GM21717 (cell line): ENCODE results near the gene RFTN1.

ENCODE experiments used
- ATAC-seq: cut with Tn5 transposase; IDR thresholded peaks from one replicate; pipeline ENCODE4 v1.9.1; 2021; ENCODE audit warnings: mild to moderate bottlenecking, moderate library complexity; ENCODE audit not compliant: unreplicated experiment

The RFTN1 gene, protein sequence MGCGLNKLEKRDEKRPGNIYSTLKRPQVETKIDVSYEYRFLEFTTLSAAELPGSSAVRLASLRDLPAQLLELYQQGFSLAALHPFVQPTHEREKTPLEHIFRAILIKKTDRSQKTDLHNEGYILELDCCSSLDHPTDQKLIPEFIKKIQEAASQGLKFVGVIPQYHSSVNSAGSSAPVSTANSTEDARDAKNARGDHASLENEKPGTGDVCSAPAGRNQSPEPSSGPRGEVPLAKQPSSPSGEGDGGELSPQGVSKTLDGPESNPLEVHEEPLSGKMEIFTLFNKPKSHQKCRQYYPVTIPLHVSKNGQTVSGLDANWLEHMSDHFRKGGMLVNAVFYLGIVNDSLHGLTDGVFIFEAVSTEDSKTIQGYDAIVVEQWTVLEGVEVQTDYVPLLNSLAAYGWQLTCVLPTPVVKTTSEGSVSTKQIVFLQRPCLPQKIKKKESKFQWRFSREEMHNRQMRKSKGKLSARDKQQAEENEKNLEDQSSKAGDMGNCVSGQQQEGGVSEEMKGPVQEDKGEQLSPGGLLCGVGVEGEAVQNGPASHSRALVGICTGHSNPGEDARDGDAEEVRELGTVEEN

DNA sequence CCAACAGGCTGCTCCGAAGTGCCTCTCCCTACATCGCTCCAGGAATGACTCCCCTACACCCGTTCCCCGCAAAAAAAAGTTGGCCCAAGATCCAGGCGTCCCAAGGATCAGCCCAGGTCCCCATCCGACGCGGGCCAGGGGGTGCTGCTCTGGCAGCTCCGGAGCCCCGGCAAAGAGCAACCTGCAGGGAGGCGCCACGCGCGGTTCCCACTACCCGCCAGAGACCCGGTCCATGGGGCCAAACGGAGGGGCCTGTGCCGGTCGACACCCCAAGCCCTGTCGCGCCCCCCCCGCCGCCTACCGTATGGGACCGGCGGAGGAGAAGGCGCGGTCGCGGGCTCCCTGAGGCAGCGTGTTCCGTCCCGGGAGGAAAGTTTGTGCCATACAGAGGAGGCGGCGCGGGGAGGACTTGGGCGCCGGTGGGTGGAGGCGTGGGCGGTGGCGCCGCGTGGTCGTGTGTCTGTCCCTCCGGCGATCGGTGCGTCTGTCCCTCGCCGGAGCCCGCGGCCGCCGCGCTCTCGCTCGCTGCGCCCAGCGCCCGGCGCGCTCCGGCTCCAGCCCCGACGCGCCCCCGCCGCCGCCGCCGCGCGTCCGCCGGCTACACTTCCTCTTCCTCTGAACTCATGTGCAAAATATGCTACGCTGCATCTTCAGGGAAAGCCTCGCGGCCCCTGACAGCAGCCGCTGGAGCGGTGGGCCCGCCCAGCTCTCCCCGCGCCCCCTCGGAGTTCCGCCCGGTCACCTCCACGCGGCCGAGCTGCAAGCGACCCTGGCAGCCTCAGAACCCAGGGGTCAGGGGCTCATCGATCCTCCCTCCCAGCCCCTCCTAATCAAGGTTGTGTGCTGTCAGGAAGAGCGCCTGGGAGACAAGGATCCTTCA, at the start of gene RFTN1:
Gene RFTN1, minus strand, starts transcription at position 559 of the 880 bp plus-strand sequence. CDS start 19,830 bp downstream, outside the sequence.
- ATAC-seq = no peak

DNA sequence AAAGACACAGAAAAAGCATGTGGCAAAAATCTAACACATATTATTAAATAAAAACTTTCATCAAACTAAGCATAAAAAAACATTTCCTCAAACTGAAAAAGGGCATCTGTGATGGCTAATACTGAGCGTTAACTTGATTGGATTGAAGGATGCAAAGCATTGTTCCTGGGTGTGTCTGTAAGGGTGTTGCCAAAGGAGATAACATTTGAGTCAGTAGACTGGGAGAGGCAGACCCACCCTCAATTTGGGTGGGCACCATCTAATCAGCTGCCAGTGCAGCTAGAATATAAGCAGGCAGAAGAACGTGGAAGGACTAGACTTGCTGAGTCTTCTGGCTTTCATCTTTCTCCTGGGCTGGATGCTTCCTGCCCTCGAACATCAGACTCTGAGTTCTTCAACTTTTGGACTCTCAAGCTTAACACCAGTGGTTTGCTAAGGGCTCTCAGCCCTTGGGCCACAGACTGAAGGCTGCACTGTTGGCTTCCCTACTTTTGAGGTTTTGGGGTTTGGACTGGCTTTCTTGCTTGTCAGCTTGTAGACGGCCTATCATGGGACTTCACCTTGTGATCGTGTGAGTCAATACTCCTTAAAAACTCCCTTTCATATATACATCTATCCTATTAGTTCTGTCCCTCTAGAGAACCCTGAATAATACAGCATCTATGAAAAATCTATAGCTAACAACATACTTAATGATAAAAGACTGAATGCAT, 46.3 kb upstream of the RFTN1 start:
- no peak for ATAC-seq

DNA sequence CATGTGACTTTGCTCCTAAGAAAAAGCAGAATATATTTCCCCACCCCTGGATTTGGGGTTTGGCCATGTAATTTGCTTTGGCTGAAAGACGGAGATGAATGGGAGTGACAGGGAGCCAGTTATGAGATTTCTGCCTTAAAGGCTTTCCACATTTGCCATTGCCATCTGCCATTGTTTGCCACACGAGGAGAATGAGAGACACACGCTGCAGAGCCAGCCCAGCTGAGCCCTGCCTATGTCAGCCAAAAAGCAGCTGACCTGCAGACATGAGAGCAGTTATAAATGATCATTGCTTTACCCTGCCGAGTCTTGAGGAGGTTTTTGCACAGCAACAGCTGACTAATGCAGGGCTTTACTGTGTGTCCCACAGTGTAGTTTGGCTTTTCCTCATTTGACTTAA, 40.6 kb upstream of the RFTN1 start:
- no peak for ATAC-seq

DNA sequence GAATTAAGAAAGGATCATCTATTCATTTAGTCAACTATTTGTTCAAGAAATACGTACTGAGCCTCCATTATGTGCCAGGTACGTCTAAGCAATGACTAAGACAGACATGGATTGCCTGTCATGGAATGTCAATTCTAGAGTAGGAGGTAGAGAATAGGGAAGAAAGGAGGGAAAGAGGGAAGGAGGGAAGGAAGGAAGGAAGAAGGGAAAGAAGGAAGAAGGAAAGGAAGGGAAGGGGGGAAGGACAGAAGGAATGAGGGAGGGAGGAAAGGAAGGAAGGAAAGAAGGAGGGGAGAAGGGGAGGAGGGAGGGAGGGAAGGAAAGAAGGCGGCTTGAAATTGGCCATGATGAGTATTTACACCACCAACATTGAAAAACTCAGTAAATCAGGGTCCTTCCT, 39.3 kb upstream of the RFTN1 start:
- no peak for ATAC-seq

DNA sequence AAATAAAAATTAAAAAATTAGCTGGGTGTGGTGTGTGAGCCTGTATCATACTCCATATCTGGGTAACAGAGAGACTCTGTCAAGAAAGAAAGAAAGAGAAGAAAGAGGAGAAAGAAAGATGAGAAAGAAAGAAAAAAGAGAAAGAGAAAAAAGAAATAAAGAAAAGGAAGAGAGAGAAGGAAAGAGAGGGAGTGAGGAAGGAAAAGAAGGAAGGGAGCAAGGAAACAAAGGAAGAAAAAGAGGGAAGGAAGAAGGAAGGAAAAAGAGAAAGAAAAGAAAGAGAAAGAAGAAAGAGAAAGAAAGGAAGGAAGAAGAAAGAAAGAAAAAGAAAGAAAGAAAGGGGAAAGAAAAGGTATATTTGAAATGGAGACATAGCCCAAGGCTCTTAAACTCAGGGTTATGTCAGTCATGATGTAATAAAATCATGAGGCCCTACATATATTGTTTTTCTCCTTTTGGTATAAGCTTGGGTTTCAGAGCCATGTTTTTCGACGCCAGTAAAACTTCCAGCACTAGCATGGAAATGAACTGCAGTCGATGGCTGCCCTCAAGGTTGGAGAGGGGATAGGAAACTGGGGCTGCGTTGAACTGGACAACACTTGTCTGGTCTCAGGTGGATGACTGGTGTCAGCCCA, 38.0 kb upstream of the RFTN1 start:
- no peak for ATAC-seq

DNA sequence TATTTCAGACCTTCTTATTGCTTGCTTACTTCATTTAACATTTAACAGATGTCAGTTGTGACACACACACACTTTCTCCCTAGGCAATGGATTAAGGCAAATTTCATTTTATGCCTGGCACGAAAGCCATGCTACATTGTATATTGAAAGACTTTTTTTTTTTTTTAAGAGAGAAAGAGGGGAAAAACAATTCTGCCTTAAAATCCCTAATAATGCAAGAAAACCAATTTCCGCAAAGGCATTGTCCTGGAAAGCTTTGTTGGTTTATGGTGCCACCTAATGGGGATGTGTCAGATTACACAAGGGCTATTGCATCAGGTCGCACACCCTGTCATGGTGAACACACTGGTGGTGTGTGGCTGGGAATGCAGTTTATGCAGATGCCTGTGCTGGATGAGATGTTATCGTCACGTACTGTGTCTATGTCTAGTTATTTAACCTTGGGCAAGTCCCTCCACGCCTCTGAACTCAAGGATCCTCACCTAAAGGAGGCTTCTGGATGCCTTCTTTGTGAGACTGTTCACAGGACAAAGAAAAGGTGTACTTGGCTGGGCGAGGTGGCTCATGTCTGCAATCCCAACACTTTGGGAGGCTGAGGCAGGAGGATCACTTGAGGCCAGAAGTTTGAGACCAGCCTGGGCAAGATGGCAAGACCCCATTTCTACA, 37.3 kb upstream of the RFTN1 start:
- peak; percentile 86 for ATAC-seq

DNA sequence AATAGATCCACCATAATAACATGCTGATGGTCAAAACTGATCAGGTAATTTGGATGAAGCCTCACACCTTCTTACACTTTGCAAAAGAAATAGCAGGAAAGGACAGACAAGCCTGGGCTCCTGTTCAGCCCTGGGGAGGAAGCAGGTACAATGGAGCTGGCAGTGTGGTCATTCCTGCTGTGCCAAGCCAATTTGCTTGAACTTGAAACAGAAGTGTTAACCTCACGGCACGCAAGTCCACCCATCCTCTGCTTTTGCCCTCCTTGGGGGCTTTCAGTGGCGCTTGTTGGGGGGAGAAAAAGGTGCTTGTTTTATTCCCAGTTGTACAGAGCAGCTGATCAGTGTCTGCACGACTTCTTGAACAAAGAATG, 36.8 kb upstream of the RFTN1 start:
- ATAC-seq = no peak

DNA sequence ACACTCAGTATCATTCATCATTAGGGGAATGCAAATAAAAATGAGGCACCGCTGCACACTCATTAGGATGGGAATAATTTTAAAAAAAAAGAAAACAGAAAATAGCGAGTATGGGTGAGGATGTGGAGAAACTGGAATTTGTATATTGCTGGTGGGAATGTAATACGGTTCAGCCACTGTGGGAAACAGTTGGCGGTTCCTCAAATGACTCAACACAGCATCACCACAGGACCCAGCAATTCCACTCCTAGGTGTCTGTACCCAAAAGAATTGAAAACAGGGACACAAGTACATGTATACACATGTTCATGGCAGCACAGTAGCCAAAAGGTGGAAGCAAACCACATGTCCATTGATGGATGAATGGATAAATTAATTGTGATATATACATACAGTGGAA, 35.2 kb upstream of the RFTN1 start:
- no peak for ATAC-seq

DNA sequence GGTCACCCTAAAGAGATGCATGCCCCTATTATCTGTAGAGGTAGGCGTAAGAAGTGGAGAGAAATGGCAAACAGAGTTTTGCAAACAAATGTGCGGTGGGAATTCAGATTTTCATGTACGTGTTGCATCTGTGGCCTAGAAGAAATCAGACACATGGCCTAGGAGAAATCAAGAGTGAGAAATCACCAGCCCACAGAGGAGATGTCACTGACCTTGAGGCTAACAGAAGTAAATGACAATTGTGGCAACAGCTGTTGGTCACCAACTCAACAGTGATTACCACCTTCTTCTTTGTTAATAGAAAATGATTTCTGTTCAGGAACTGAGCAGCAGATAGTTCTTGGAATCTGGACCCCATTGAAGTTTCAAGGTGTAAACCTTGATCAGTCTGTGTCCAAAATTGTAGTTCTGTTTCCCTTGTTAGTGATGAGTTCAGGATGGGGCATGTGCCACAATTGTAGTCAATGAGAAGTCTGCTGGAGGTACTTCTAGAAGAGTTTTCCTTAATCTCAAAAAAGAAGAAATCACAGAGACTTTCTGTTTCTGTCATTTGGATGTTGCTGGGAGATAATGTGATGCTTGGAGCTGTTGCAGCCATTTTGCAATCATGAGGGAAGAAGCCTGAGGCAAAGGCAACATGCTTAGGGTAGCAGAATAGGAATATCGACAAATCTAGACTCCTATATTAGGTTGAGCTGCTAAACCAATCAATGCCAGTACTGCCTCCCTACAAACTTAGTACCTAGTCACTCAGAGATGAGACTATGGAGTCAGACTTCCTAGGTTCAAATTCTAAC, 34.3 kb upstream of the RFTN1 start:
- no peak for ATAC-seq

DNA sequence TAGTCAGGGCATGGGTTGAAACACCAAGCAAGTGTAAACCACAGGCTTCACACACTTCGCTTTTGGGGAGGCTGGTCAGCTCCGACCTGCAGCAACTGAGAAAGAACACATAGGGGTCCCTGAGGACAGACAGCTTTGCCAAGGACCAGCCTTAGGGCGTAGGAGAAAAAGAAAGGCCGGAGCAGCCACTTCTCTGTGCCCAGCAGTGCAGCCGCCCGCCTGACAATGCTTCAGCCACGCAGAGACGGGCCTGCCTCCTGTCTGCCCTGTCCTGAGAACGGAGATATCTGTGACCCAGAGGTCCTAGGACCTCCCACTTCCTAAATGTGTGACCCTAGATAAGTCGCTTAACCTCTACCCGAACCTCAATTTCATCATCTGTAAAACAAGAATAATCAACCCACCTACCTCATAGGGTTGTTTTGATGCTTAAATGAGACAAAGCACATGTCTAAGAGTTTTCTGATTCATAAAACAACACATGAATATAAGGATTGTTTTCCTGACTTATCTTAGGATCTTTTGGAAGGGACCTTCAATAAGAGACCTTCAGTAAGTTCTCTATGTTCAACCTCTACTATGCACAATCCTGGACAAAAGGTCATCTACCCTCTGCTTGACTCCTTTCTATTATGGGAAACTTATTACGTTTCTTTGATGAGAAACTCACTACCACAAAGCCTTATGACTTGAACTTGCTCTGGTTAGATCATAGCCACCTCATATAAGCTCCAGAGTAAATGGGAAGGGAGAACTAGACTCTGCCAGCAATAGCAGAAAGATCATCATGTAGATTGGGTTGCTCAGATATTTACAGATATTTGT, 32.9 kb upstream of the RFTN1 start:
- ATAC-seq = no peak

DNA sequence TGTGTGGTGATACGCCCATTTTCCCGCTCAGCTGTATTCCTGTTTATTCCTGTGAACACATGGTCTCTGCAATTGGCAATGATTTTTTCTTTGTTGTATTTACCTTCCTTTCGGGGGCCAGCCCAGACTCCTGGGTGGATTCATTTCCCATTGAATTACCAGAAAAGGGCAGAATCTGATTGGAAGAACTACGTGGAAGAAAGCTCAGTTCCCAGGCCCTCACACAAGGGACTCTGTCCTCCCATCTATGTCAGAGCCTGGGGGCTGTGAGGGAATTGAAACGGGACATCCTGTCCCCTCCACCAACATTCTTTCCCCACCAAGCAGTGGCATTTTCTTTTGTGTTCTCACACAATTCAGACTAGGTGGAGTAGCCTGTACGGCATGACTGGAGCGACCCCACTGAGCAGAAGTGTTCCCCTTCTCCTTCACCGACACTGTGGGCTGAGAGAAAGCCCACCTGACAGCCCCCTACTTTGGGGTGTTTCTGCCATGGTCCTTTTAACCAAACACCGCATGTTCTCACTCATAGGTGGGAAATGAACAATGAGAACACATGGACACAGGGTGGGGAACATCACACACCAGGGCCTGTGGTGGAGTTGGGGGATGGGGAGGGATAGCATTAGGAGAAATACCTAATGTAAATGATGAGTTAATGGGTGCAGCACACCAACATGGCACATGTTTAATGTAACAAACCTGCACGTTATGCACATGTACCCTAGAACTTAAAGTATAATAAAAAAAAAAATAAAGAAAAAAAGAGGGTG, 32.1 kb upstream of the RFTN1 start:
- no peak for ATAC-seq

DNA sequence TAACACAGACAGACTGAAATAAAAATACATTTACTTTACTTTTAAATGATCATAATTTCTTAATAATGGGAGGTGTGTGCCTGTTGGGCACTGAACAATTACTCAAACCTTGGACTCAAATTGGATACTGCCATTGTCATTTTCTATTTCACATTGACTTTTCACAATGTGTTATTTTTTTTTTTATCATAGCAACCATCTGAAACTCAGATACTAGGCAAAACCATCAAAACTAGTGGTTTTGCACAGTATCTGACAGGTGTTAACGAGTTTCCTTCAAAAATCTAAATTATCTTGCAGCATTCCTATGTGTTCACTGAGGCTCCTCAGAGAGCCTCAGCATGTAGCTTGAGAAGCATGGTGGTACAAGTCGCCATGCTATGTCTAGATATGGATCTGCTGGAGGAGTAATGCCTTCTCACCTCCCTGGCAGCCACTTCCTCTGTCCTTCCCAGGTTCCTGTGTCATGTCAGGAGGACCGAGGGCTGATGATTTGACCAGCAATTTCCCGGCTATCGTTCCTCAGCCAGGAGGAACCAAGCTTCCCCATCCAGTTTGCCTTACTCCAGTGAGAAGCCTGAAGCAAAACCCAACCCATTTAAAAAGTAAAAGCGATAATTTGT, 29.9 kb upstream of the RFTN1 start:
- no peak for ATAC-seq

DNA sequence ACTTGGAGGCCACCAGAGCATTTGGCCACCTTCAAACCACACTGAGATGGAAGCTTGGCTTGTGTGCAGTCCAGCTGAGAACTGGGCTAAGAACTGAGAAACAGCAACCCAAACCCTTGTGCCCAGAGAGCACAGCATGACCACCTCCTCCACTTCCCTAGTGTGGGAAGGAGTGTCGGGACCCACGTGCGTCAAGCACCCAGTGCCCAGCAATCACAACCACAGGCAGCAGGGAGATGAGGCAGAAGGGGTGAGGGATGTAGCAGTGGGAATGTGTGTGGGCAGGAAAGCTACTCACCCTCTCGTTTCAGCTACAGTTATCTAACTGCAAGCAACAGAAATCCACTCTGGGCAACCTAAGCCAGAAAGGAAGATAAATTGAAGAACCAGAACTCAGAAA, 25.0 kb upstream of the RFTN1 start:
- ATAC-seq = no peak

DNA sequence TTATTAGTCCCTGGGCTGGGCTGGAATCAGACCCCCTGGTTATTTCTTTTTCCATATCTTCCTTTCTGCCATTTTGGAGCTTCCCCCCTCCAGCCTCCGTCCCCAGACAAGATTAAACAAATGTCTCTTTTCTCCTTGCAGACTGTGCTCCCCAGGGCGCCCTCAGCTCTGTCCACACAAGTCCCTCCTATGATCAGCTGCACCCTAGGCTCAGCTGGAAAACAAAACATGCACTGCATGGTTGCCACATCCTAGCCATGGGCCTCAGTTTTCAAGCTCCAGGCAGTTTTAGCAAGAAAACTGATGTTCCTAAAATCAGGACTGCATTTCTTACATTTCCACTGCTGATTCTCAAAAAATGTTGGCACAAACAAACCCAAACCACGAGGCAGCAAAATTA, 23.5 kb upstream of the RFTN1 start:
- ATAC-seq = no peak

DNA sequence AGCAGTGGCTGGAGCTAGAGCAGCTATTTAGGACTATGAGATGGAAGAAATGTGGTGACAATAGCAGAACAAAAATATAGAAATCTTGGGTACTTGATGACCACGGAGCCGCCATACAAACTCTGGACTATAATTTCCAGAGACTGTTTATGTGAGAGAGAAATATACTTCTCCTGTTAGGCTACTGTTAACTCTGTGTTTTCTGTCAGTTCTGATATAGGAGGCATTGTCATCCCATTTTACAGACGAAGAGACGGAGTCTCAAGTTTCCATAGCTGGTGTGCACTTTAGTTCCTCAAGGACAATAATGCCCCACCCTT, 22.8 kb upstream of the RFTN1 start:
- ATAC-seq = no peak

DNA sequence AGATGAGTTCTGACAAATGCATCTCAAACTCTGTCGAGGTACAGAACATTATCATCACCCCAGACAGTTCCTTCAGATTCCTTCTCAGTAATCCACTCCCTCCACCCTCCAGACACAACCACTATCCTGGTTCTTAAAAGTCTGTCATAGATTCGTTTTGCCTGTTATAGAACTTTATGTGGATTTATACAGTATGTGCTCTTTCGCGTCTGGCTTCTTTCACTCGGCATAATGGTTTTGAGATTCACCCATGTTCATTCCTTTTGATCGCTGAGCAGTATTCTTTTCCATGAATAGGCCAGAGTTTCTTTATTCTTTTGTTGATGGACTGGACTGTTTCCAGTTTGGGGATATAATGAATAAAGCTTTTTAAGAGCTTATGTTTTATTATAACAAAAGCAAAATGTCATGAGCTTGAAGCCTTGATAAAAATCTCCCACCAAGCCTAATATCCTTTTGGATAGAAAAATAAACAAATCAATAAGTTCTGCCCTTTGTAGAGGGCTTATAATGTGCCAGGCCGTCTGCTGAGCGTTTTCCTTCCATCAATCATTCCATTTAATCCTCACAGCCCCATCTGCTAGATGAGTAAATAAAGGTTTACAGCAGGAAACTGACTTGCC, 21.3 kb upstream of the RFTN1 start:
- no peak for ATAC-seq
